IPS DF 4.7 (cell line): ENCODE data around the gene KRT8.
"Not testable (repeated sequence)": the region's sequence is repeated elsewhere in the genome, so short reads cannot be mapped to it uniquely, and the experiment has no call there.

ENCODE experiments used
- DNase-seq: peaks from one replicate; pipeline ENCODE4 v3.0.0-alpha.2; 2013; ENCODE audit warnings: low spot score; ENCODE audit errors: extremely low read depth

The KRT8 gene

DNA sequence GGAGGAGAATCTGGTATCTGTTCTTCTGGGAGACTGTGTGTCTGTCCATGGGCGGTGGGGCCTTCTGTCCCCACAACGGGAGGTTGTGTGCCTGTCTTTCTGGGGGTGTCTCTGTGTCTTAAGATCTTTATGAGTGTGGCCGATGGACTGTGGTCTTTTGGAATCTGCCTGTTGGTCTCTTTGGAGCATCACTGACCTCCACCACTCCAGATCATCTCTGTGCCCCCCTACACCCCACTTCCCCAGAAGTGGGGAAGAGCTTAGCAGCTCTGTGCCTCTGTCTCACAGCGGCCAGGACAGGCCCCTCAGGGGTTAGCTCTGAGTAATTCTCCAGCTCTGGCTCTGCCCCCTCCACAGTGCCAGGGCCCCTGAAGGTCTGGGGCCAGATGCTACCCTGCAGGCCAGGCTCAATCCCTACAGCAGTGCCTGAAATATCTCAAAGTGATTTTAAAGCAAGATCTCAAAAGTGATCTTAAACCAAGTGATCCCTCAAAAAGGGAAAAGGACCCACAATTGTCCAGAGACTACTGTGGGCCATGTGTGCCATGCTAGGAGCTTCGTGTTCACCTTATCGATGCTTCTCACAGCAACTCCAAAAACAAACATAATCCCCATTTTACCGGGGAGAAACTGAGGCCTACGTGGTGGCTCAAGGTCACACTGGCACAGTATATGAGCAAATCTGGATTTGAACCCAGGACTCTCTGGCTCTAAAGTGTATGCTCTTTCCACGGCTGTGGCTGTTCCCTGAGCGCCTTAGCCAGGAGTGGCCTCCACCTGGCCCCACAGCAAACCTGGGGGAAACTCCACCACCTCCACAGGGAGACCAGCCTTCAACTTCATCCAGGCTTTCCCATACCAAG lies 30.1 kb downstream of the KRT8 start:
- DNase-seq = no peak

DNA sequence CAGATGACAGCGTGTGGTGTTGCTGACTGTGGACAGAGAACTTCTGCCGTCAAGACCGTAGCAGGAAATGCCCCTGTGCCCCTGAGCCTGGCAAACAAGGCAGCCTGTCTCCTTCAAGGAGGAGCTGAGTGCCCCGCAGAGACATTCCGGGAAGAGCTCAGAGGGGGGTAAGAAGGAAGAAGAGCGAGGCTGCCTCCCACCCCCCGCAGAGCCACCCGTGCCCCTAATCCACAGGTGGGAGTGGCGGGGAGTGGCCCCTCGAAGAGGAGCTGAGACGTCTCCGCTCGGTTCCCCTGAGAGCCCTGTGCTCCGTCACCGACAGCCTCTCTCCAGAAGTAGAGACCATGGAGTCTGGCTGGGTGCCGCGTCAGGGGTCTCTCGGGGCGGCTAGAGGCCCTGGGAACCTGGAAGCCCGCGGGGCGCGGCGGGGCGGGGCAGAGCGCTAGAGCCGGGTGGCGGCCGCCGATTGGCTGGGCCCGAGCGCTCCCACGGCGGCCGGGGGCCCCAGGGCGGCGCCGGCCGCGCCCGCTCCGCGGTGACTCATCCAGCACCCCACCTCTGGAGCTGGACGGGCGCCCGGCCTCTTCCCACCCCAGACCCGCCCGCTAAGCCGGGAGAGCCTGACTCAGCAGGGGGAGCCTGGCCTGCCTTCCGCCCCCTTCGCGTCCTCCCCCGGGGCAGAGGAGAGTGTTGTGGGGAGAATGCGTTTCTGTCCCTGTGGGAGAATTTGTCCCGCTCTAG lies 30.9 kb downstream of the KRT8 start:
- no peak for DNase-seq

- DNase-seq = no peak
Measured at GRCh38 chr12:52873513-52873831, 31.4 kb downstream of the KRT8 start.

GRCh38 chr12:52872644-52873389 lies 32.1 kb downstream of the KRT8 start:
- DNase-seq = no peak

DNA sequence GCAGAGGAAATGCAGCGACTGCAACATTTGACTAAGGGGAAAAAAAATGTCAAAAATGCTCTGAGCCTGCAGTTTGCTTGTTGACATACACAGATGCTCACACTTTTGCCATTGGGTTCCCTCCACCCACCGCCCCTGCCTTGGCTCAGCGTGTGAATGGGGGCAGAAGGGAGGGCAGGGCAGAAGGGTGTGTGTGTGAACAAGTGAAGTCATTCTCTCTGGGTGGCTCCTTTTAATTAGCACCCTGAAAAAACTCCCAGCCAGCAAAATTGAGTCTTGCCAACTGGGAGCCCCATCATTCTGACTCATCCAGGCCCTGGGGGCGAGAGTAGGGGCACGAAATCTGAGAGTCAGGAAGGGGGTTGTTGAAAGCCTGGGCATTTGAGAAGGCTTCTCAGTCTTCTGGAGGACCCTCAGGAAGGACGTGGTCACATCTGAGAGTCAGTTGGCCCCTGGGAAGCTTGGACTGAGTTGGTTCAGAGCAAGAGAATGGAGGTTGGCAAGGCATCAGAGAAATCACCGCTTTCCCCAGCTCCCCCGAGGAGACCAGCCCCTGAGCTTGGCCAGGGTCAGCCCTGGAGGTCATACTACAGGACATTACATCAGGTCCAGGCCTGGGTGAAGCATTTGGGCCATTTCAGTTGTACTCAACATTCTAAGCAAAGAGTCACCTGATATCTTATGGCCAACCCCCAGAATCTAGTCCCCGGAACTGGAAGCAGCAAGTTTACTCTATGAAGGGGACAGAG lies 33.4 kb downstream of the KRT8 start:
- DNase-seq = no peak

DNA sequence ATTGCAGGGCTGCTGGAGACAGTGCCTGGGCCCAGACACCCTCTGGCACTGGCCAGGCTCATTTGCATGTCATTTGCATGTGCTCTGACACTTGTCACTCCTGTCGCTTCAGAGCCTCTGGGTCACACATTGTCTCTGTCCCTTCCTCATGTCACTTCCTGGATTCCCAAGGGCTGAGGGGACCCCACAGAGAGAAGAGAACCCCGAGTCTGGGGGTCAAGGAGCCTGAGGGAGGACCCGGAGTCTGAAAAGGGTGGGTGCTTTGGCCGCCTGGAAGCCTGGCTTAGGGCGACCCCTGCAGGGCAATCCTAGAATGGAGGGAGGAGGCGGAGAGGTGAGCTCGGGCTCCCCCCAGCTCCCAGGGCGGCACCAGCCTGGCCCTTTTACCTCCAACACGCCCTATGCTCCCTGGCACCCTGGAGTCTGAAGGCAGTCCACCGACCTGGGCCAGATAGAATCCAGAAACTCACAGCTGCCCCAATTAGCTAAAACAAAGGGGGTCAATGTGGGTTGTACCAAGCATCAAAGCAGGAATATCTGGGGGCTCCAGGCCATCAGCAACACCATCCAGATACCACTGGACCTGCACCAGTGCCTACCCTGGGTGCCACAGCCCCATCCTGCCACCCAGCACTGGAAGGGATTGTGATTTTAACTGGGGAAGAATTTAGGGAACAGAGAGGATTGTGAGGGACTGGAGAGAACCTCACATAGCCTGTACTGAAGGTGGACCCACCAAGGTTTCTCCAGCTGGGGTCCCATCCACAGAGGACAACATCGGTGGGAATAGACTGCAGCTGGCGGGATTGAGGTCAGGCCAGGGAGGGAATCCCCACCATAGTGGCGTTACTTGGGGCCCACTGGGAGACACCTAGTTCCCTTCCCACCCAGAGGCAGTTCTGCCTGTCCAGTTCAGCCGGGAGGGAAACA lies 34.2 kb downstream of the KRT8 start:
- DNase-seq = no peak

DNA sequence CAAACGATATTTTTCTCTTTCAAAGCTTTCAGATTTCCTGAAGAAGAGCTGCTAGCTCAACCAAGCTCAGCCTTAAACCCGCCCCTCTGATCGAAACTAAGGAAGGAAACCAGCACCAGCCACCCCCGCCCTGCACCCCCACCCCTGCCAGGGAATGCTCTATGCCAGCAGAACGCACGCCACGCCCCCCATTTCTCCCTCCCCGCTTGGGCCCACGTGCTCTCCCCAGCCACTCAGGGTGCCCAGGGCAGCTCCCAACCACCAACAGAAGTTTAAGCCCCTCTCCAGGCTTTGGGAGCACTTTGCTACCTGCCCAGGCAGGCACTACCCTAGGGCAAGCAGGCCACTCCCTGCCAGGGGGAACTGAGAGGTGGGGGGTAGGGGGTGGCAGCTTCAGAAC lies 37.2 kb downstream of the KRT8 start:
- DNase-seq = no peak

- DNase-seq = no peak
Measured at GRCh38 chr12:52867152-52867551, 37.7 kb downstream of the KRT8 start.

DNA sequence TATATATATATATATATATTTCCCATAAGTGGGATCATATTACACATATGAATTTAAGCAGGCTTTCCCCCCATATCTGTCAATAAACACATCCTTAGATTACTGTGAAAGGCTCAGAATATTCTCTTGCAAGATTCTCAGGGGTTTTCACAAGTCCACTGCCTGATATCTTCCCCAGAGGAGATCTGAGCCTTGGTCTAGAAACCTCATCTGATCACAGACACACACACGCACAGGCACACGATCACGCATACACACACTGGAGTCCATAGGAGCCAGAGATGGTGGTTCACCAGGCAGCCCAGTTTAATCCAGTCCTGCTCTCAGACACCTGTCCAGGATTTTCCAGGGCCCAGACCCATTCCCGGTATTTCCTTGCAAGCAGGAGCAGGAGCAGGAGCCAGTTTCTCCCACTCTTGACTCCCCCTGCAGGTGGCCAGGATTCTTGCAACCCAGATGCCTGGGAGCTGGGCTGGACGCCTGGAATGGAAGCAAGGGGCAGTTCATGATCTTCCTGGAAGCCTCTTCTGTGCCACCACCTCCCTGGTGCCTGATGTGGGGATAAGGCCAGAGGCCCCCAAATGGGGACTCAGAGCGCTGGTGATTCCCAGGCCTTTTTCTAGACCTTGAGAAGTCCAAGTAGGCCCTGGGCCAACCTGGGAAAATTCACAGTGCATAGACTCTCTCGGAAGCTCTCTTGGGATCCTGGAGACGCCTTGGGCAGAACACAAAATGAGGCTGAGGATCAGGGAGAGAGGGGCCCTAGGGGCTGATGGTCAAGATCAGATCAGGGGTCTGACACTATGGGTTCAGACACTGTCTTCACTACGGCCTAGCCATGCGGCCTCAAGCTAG lies 39.6 kb downstream of the KRT8 start:
- DNase-seq = peak; percentile 80

GRCh38 chr12:52862023-52862422 lies 42.9 kb downstream of the KRT8 start:
- no peak for DNase-seq

DNA sequence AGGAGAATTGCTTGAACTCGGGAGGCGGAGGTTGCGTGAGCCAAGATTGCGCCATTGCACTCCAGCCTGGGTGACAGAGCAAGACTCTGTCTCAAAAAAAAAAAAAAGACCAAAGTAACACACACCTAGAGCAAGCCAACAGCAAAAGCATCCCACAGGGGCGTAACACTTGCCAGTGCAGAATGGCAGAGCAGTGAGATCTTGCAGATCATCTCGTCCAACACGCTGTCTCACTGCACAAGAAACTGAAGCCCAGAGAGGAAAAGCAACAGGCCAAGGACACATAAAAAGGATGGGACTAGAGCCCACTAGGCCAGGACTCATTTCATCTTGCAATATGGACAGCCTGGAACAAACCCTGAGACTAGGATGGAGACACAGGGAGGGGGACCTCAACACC lies 43.4 kb downstream of the KRT8 start:
- no peak for DNase-seq

GRCh38 chr12:52860102-52860823 lies 44.6 kb downstream of the KRT8 start:
- DNase-seq = no peak

DNA sequence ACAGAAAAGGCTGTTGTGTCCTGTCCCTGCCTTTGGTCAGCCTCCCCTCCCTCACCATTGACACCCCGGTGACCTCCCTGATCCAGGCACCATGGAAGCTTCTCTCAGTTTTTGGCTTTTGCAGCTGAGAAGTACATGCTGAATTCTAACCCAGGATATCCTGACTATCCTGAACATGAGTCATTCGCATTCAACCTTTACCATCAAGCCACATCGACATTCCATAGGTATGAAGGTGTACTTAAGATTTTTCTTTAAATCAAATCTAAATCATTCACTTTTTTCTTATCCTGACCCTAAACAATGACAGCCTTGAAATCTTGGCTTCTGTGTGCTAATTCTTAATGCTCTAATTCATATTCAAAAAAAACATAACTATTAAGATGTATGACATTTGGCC lies 47.4 kb downstream of the KRT8 start:
- DNase-seq = no peak

GRCh38 chr12:52856787-52857186 lies 48.1 kb downstream of the KRT8 start:
- DNase-seq = no peak

DNA sequence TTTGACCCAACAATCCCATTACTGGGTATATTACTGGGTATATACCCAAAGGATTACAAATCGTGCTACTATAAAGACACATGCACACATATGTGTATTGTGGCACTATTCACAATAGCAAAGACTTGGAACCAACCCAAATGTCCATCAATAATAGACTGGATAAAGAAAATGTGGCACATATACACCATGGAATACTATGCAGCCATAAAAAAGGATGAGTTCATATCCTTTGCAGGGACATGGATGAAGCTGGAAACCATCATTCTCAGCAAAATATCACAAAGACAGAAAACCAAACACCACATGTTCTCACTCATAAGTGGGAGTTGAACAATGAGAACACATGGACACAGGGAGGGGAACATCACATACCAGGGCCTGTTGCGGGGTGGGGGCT lies 48.8 kb downstream of the KRT8 start:
- DNase-seq = not testable (repeated sequence)

DNA sequence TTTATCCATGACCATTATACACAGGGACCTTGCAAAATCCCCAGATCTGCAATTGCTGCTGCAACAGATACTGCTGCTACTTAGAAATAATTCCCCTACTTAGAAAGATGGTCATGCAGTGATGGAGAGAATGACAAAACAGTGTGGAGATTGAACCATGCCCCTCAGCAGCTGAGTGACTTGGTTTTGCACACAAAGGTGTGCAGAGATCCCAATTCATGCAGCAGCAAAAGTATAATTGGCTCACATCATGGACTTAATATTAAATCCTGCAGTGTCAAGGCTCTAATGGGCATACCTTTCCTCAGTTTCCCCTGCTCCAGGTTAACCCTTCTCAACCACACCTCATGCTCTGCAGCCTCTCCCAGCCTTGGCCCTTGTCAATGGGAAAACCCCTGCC lies 53.1 kb downstream of the KRT8 start:
- no peak for DNase-seq

DNA sequence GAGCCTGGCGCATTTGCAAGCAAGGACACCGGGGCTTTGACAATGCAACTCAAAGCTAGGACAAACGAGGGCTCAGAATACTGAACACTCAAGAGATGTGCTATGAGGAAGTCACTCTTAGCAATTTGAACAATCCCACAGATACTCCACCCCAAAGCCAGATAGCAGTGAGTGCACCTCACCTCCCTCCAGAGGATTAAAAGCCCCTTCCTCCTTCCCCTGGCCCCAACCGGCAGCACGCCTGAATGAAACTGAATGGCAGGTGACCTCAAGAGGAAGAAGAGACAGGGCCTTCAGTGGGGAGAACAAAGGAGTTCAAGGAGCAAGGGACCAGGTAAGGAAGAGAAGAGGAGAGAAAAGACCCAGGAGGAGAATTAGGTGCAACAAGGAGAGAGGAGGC lies 54.2 kb downstream of the KRT8 start:
- no peak for DNase-seq

DNA sequence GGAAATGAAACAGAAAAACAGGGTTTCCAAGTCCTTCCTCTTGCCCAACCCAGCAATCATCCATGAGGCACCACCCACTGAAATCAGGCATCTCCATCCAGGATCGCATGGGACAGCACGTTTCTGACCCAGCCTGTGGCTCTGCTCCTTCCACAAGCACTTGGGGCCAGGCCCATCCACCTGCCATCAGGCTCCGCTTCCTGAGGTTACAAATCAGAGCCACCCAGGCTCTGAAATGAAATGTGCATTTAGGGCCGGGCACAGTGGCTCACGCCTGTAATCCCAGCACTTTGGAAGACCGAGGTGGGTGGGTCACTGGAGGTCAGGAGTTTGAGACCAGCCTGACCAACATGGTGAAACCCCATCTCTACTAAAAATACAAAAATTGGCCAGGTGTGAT lies 55.4 kb downstream of the KRT8 start:
- no peak for DNase-seq
